Mesenteric fat pad (tissue), 1 donor: Measurements from ENCODE around the gene SETD2. TPM values are rescaled to one million over a fixed set of nuclear protein-coding genes. Genes with fewer than 3 reads are reported as not detected.

Source experiments
- DNase-seq: peaks from one replicate; pipeline ENCODE4 v3.0.0-alpha.2; 2020; ENCODE audit warnings: low spot score
- total RNA-seq: library from RNA; stranded (reverse); fragmentation: NEBNext Ultra II Directional; extraction: Animal tissue kit (Norgen Biotek cat#: 25700); gene quantifications from one replicate; pipeline ENCODE4 v1.2.1, GENCODE V29; 2021
- donor health status: DM: yes; HTN: yes; CAD: no.

SETD2 gene
- total RNA-seq, 1 donor from 2014 or later, result 46.6 TPM

DNA sequence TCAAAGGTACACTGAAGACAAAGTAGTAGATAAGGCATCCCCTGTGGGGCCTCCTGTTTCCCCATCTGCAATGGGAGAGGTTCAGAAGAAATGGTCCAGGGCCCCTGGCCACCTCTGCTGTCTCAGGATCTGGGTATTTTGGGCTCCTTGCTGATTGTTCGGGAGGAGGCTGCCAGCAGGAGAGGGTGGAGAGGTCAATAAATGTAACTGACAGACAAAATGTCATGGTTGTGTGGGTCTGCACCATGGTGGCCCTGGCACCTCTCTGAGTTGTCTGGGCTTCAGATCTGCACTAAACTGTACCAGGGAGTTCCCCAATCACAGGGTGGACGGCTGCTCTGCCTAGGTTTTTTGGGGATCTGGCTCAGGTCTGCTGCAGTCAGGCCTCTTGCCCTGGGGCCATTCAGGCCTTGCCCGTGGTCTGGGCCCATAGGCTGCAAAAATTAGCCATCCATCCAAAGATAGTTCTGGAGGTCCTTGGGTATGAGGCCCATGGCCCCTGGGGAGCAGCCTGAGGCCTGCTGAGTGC lies 177.1 kb downstream of the SETD2 start:
- DNase-seq, result no peak

GRCh38 chr3:46986055-46986730 lies 177.7 kb downstream of the SETD2 start:
- no peak for DNase-seq

DNA sequence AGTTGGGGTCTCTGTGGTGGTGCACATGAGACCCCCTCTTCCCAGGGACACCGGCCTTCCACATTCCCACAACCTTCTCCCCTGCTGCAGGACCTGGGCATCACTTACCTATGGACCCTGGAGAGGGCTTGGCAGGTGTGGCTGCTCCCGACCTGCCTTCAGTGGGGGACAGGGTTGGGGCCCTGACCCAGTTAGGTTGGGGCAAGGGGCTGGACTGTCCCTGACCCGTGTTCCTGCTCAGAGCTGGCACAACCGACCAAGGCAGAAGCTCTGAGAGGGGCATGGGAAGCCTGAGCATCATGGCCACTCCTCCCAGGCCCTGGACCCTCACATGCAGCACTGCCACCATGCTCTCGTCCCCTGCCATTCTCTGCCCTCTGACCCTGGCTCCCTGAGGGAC lies 178.3 kb downstream of the SETD2 start:
- DNase-seq, result no peak

GRCh38 chr3:46984591-46985459 lies 179.1 kb downstream of the SETD2 start:
- no peak for DNase-seq

DNA sequence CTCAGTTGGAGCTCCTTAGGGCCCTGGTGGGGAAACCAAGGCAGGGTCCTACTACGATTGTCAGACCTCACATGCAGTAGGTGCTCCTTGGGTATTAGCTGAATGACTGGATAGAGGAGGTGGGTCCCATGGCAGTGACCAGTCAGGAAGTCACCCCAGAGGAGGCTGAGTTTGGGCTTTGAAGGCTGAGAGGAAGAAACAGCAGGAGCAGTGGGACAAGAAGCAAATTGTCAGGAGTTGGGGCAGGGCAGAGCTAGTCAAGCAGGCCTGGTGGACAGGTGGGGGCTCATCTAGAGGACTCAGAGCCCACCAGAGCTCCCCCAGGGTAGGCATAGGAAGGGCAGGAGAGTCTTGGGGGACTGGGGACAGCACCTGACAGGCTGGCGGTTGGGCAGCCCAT lies 181.4 kb downstream of the SETD2 start:
- no peak for DNase-seq

- no peak for DNase-seq
Observed at GRCh38 chr3:46981932-46982471, 181.9 kb downstream of the SETD2 start.

DNA sequence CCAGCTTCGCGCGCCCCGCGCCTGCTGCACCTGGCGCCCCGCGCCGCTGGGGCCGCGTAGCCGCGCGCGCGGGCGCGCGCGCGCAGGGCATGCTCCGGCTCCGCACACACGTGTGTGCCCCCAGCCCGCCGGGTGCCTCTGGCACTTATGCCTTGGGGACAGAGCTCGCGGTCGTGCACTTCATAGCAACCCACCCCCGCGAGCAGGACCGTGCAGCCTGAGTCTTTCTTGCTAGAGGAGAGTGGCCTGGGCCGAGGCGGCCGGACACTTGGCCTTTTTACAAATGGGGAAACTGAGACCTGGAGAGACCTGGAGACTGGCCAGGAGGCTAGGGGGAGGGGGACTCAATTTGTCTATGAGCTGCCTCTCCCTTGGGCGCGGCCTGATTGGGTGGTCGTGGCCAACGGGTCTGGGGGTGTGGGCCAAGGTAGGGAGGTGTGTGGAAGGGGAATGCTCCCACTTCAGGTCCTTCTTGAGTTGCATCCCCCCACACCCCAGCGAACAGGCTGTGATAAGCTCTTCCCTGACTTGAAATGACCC lies 183.9 kb downstream of the SETD2 start:
- no peak for DNase-seq

DNA sequence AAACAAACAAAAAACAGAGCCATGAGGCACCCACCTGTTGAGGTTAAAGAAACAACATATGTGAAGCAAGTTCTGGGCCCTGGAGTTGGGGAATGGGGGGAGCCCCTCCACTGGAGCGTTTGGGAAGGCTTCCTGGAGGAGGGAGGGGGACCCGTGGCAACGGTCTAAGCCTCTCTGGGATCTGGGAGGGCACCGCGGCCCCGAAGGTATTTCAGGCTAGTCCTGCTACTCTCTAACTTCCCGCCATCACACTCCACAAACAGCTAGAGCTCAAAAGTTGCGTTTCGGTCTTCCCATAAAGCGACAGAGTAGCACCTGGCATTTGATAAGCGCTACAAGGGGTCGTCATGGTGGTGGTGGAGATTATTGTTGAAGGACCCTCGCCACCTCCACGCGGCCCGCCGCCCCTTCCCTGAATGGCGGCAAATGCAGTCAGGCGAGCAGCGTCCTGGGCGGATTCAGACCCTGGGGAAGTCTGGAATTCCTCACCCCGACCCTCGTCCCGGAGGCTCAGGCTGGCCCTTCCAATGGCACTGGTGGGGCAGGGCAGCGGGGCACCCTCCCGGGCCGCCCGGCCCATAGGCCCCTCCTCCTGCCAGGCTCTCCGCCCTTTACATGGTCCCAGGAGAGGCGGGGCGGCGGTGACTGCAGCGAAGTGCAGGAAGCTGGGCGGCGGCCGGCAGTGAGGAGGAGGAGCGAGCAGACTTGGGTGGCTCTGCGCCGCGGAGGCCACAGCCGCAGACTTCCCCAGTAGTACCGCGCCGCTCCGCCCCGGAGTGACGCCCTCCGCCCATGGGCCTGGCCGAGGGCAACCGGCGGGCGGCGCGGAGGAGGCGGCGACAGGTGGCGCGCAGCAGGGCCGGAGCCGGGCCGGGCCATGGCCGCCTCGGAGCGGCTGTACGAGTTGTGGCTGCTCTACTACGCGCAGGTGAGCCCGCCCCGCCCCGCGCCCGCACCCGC lies 184.6 kb downstream of the SETD2 start, which contains the start of gene NBEAL2:
TSS of gene NBEAL2 (plus strand) at position 682 of the 960 bp plus-strand sequence. CDS start at position 878, 196 bp downstream.
- peak; percentile 99 for DNase-seq

- DNase-seq, result no peak
Observed at GRCh38 chr3:46978381-46978780, 185.5 kb downstream of the SETD2 start.

- DNase-seq, result no peak
Observed at GRCh38 chr3:46977811-46978195, 186.1 kb downstream of the SETD2 start.

DNA sequence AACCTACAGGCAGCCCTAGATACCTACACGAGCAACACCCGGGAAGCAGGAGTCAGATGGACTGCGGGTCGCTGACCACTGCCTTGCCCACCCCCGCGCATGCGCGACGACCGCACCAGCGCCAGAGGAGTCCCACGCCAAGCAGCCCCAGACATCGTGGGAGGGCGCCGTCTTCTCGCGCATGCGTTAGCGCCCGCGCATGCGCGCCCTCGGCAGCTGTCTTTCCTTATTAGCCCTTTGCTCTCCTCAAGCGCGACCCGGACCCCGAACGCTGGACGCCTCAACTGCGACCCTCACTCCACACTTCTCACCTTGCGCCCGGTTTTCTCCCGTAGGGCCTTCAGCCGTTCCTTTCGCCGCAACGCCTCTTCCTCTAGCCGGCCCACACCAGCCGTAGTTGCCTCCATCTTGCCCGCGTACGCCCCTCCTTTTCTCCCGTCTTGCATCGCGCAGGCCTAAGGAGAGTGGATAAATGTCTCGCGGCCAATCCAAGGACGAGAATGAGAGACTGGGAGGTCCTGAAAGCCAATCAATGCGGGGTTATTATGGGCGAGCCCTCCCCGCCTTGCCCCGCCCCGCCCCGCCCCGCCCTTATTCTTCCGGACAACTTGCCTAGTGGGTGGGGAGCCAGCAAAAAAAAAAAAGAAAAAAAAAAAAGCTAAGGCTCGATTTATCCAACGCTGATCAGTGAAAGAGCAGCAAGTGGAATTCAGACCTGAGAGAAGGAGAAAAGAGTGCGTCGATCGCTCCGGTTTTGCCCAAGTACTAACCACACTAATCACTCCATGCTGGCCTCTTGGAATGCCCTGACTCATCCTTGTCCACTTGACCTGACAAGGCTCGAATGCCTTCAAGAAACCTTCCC lies 187.4 kb downstream of the SETD2 start, which contains the start of gene CCDC12:
TSS of gene CCDC12 (minus strand) at position 420 of the 865 bp plus-strand sequence. CDS start at position 407, 13 bp downstream.
- peak; percentile 96 for DNase-seq

GRCh38 chr3:46974421-46975171 lies 189.3 kb downstream of the SETD2 start:
- no peak for DNase-seq

DNA sequence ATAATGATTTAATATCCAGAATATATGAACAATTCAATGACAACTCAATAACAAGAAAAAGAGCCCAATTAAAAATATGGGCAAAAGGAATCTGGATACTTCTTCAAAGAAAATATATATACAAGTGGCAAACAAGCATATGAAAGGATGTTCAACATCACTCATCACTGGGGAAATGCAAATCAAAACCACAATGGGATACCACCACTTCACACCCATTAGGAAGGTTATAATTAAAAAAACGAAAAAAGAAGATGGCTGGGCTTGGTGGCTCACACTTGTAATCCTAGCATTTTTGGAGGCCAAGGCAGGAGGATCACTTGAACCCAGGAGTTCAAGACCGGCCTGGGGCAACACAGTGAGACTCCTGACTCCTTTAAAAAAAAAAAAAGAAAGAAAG lies 191.5 kb downstream of the SETD2 start:
- DNase-seq, result no peak

DNA sequence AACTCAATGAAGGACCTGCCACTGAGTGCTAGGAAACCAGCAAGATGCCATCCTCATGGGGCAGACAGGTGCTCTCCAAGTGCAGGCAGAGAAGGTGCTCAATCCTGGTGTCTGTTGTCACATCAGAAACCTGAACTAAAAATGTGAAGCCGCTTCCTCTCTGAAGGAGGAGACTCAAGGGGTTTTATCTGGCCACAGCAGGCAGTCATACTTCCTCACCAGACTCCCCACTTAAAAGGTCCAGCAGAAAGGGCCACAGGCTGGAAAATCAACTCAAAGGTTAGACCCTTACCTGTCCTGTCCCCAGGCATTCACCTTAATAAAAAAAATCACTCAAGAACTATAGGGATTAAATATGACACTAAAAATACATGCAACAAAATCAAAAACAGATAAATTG lies 192.2 kb downstream of the SETD2 start:
- no peak for DNase-seq

DNA sequence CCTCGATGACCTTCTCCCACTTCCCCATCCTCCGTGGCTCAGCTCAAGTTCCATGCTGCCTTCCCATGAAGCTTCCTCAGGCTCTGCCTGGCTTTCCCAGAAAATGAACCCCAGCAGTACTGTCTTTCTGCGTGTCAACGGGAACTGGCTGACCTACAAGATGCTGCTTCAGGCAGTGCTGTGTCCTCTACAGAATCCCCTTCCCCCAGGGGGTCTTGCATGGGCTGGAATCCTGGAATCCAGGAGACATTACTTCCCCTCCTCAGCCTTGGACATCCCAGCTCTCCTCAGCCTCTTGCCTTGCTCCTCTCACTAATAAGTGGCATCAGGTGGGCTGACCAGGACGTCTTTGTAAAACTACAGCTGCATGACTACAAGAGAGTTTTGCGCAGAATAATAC lies 192.8 kb downstream of the SETD2 start:
- no peak for DNase-seq

GRCh38 chr3:46970391-46971091 lies 193.4 kb downstream of the SETD2 start:
- DNase-seq, result no peak

DNA sequence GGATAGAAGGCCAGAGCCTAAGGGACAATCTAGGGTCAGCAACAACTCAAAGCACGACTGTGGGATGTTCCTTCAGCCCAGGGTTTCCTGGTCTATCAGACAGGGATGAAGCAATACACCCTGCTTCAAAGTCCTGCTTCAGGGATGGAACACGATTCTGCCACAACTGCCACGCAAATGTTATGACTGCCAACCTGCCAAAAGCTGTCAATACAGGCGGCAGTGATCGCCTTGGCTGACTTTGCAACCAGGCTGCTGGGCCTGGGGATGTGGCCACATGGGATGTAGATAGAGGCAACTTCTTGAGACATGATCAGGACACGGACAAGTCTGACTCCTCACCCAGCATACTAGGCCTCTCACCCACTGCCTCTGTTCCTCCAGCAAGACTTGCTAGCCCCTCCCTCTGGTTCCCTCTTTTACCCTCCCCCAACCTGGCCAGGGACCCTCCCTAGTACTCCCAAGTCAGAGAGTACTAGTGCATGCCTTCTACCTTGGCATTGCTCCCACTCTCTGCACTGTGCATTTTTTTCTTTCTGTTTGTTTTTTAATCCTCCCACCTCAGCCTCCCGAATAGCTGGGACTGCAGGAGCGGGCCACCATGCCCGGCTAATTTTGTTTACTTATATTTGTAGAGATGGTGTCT lies 195.0 kb downstream of the SETD2 start:
- no peak for DNase-seq
